ENCODE results near the gene COL24A1.

- TF ChIP-seq, protein P1, sequence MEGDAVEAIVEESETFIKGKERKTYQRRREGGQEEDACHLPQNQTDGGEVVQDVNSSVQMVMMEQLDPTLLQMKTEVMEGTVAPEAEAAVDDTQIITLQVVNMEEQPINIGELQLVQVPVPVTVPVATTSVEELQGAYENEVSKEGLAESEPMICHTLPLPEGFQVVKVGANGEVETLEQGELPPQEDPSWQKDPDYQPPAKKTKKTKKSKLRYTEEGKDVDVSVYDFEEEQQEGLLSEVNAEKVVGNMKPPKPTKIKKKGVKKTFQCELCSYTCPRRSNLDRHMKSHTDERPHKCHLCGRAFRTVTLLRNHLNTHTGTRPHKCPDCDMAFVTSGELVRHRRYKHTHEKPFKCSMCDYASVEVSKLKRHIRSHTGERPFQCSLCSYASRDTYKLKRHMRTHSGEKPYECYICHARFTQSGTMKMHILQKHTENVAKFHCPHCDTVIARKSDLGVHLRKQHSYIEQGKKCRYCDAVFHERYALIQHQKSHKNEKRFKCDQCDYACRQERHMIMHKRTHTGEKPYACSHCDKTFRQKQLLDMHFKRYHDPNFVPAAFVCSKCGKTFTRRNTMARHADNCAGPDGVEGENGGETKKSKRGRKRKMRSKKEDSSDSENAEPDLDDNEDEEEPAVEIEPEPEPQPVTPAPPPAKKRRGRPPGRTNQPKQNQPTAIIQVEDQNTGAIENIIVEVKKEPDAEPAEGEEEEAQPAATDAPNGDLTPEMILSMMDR (IDR thresholded peaks at IDR 0.05), result no peak
- no peak for TF ChIP-seq REST (IDR thresholded peaks at IDR 0.05; ENCODE audit: insufficient read depth in 1 of 2, low read depth in 2 of 2, low read length in 1 of 2)
These were observed 257.7 kb downstream of the COL24A1 start for GRCh38 chr1:85898861-85899260.

All from Panc1 (cell line).